Prostate gland (tissue), 2 donors: Measurements from ENCODE around the gene MIXL1. TPM values are rescaled to one million over a fixed set of nuclear protein-coding genes. Genes with fewer than 3 reads are reported as not detected.
A peak's percentile ranks its signal among the peaks of the same experiment; 100 is the strongest.
"Not testable (repeated sequence)": the region's sequence is repeated elsewhere in the genome, so short reads cannot be mapped to it uniquely, and the experiment has no call there.

ENCODE experiments used
- DNase-seq: peaks from one replicate; pipeline ENCODE4 v3.0.0-alpha.2; 2019; ENCODE audit warnings: low spot score
- H3K27ac ChIP-seq, 2 donors: fragments of 200-600 bp; sonication (generic); 2 replicates each; pipeline ENCODE4 v1.5.1; 2017 to 2019
- H3K27me3 ChIP-seq: fragments of 200-600 bp; sonication (generic); replicated peaks from 2 replicates; pipeline ENCODE4 v1.5.1; 2019; ENCODE audit not compliant: insufficient read depth
- H3K36me3 ChIP-seq, 2 donors: fragments of 200-600 bp; sonication (generic); 1 replicate in 1 of 2; 2 replicates in 1 of 2; pipeline versions ENCODE4 v1.5.1 to v1.8.1; 2017 to 2019
- H3K4me1 ChIP-seq: fragments of 200-600 bp; sonication (generic); replicated peaks from 2 replicates; pipeline ENCODE4 v1.5.1; 2019
- H3K4me3 ChIP-seq, 2 donors: fragments of 200-600 bp; sonication (generic); 2 replicates each; pipeline ENCODE4 v1.5.1; 2017 to 2019
- H3K9me3 ChIP-seq: fragments of 200-600 bp; sonication (generic); 2 replicates; pipeline ENCODE4 v1.5.1; 2017
- CTCF ChIP-seq, 4 experiments: fragments of 200-600 bp in 2 of 4; fragments of 450-650 bp in 2 of 4; sonication (generic) in 2 of 4; IDR thresholded peaks; 1 replicate in 3 of 4; 2 replicates in 1 of 4; pipeline ENCODE4 v1.5.1; 2016 to 2019; ENCODE audit warnings: antibody characterized with exemption in 4 of 4, mild to moderate bottlenecking in 2 of 4, moderate library complexity in 2 of 4
- POLR2A ChIP-seq: fragments of 450-650 bp; IDR thresholded peaks from one replicate; pipeline ENCODE4 v1.6.1; 2016; ENCODE audit warnings: antibody characterized with exemption, mild to moderate bottlenecking
- POLR2AphosphoS5 ChIP-seq: sonication (generic); formaldehyde crosslinking; IDR thresholded peaks from one replicate; pipeline ENCODE4 v1.6.1; 2017; ENCODE audit warnings: antibody characterized with exemption
- WGBS: methylation state at CpG from one replicate; pipeline ENCODE4 v1.1.5; 2018; 5-methylcytosine and 5-hydroxymethylcytosine counted together
- intact Hi-C: fragments of 100-400 bp; cut with DNase I; formaldehyde crosslinking; loops from one replicate; pipeline ENCODE4 v1.14.2; 2022
- total RNA-seq, 2 donors: library from RNA; depleted of rRNA; stranded (reverse); fragments of >200 nt; gene quantifications; one replicate each; pipeline ENCODE4 v1.1.0, GENCODE V29; 2016

The MIXL1 gene
- total RNA-seq, 2 donors from 2014 or later, result 1.1 TPM; not detected in 1

- Histone ChIP-seq H3K4me1 (no peaks in the 10 kb centered on the region), H3K27me3 (no peaks in the 10 kb centered on the region), H3K27ac (no peak overlapping the region), H3K4me3 (no peak overlapping the region), H3K36me3 (no peaks in the 10 kb centered on the region), H3K9me3 (no peaks in the 10 kb centered on the region)
- intact Hi-C loops, result loop anchor here (2.0 kb wide), 1 partner anchor 75 kb away; no protein-coding TSS in a partner anchor
- whole genome bisulfite sequencing, result 66% methylated on average over 2 of the region's 2 CpGs
- DNase-seq, result no peak
- TF ChIP-seq CTCF (IDR thresholded peaks at IDR 0.05) (no peak), POLR2A (no peak), POLR2AphosphoS5 (no peak)
Measured at GRCh38 chr1:226199971-226200370, 23.5 kb upstream of the MIXL1 start.

GRCh38 chr1:226201029-226201593 is 22.4 kb upstream of the MIXL1 start:
- Histone ChIP-seq H3K9me3 (no peaks in the 10 kb centered on the region), H3K4me1 (no peaks in the 10 kb centered on the region), H3K27ac (no peak overlapping the region), H3K36me3 (no peaks in the 10 kb centered on the region), H3K27me3 (no peaks in the 10 kb centered on the region), H3K4me3 (no peak overlapping the region)
- 67% methylated on average over 5 of the region's 5 CpGs for WGBS
- DNase-seq, result no peak
- TF ChIP-seq POLR2AphosphoS5, result no peak
- TF ChIP-seq POLR2A, result no peak
- peak in 1 of 4 experiments; percentile 6 for TF ChIP-seq CTCF (IDR thresholded peaks at IDR 0.05)
- intact Hi-C loops, result no loop called here

GRCh38 chr1:226202246-226202645 is 21.2 kb upstream of the MIXL1 start:
- 87% methylated on average over 3 of the region's 3 CpGs for WGBS
- H3K9me3 ChIP-seq, result no peaks in the 10 kb centered on the region
- H3K36me3 ChIP-seq, result no peaks in the 10 kb centered on the region
- no peak overlapping the region for H3K4me3 ChIP-seq
- TF ChIP-seq CTCF (IDR thresholded peaks at IDR 0.05), result no peak
- no peak overlapping the region for H3K27ac ChIP-seq
- intact Hi-C loops, result no loop called here
- no peaks in the 10 kb centered on the region for H3K4me1 ChIP-seq
- no peak for DNase-seq
- no peaks in the 10 kb centered on the region for H3K27me3 ChIP-seq

DNA sequence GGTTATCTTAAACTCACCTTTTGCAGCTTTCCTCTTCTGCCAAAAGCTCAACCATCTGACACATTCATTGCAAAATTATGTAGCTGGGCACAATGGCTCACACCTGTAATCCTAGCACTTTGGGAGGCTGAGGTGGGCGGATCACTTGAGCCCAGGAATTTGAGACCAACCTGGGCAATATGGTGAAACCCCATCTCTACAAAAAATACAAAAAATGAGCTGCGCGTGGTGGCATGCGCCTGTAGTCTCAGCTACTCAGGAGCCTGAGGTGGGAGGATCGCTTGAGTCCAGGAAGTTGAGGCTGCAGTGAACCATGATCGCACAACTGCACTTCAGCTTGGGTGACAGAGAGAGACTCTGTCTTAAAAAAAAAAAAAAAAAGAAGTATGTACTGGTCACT is 20.8 kb upstream of the MIXL1 start:
- H3K27ac ChIP-seq, H3K36me3 ChIP-seq, H3K9me3 ChIP-seq, H3K27me3 ChIP-seq, H3K4me3 ChIP-seq, intact Hi-C loops, DNase-seq, H3K4me1 ChIP-seq: not testable (repeated sequence)
- 80% methylated on average over 6 of the region's 6 CpGs for WGBS

- H3K36me3 ChIP-seq, result no peaks in the 10 kb centered on the region
- no peak overlapping the region for H3K4me3 ChIP-seq
- H3K9me3 ChIP-seq, result no peaks in the 10 kb centered on the region
- no peaks in the 10 kb centered on the region for H3K4me1 ChIP-seq
- no peak for DNase-seq
- no peaks in the 10 kb centered on the region for H3K27me3 ChIP-seq
- TF ChIP-seq POLR2A, result no peak
- no peak for TF ChIP-seq POLR2AphosphoS5
- TF ChIP-seq CTCF (IDR thresholded peaks at IDR 0.05), result no peak
- intact Hi-C loops, result no loop called here
- no peak overlapping the region for H3K27ac ChIP-seq
- 84% methylated on average over 1 of the region's 1 CpG for WGBS
Measured at GRCh38 chr1:226203240-226203639, 20.2 kb upstream of the MIXL1 start.
